HG02981 (cell line): ENCODE data around the gene TMEM107.
A peak's percentile ranks its signal among the peaks of the same experiment; 100 is the strongest.

Experiments used
- ATAC-seq: cut with Tn5 transposase; IDR thresholded peaks from one replicate; pipeline ENCODE4 v1.9.1; 2021; ENCODE audit warnings: mild to moderate bottlenecking, moderate library complexity; ENCODE audit not compliant: unreplicated experiment

The TMEM107 gene

DNA sequence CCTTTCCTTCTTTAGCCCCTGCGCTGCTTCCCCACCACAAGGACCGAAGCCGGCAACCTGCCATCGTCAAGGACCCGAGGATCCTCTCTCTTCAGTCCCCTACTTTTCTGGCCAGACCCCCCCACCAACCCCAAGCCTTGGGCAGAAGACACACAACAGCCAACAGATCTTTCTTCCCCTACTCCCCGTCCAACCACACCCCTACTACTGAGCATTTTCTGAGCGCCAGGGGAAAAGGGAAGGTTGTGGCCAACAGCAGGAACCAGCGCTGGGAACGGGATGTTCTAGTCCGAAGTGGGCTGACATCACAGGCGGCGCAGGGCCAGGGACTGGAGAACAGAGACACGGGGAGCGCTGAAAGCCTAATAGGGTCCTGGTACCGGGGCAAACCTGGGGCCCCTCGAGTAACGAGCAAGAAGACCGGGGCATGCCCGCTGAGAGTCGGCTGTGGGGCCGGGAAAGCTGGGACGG is 24.5 kb downstream of the TMEM107 start:
- ATAC-seq: no peak

DNA sequence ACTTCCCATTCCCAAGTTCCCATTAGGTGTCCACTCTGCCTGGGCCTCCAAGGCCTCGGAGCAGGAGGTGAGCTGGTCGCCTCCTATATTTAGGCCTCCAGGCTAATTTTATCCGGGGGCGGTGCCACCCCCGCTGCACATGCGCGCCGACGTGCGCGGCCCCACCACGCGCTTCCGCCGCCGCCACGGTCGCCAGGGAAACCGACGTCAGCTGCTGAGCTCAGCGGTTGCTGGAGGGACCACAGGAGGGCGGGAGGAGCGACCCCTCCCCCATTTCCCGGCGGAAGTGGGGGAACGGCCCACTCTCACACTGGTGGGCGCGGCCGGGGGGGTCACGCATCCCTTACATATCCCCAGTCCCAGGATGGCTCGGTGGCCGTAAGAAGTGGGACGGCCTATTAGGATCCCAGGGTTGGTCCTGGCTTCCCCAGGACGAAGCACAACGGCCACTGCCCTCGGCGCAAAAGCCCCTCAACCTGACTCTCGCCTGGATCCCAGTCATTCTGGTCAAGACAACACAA is 25.0 kb downstream of the TMEM107 start:
- peak; percentile 39 for ATAC-seq

DNA sequence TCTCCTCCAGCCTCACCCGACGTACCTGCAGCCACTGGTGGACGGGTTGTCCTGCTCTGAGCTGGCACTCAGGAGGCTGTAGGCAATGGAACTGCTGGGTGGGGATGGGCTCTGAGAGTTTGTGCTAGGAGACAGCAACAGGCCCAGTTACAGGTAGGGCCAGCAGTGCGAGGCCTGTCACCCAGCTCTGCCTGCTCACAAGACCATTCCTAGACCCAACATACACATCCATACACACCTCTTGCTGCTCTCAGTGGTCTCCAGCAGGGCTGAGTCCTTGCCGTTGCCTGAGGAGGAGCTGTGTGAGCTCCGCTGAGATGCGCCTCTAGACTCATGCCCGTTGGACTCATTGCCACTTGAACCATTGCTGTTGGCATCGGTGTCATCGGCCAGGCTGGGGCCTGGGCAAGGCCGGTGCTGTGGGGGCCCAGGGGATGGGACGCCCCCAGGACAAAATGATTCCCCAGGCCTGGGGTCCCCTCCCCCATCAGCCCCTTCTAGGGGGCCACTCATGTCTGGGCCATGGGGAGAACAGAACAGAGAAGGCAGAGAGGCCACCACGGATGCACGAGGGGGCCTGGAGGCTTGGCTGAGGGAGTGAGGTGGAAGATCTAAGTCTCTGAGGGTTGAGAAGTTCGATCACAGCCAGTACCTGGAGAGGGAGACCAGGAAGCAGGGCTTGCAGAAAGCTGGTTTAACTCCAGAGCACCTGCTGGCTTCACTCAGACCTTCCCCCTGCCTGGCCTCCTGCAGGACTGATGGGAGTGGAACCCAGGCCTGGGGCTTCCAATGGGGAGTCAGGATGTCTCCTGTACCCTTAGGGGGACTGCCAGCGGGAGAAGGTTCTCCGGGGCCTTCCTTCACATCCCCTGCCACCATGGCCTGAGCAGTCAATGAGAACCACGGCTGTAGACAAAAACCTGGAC is 25.7 kb downstream of the TMEM107 start:
- no peak for ATAC-seq

DNA sequence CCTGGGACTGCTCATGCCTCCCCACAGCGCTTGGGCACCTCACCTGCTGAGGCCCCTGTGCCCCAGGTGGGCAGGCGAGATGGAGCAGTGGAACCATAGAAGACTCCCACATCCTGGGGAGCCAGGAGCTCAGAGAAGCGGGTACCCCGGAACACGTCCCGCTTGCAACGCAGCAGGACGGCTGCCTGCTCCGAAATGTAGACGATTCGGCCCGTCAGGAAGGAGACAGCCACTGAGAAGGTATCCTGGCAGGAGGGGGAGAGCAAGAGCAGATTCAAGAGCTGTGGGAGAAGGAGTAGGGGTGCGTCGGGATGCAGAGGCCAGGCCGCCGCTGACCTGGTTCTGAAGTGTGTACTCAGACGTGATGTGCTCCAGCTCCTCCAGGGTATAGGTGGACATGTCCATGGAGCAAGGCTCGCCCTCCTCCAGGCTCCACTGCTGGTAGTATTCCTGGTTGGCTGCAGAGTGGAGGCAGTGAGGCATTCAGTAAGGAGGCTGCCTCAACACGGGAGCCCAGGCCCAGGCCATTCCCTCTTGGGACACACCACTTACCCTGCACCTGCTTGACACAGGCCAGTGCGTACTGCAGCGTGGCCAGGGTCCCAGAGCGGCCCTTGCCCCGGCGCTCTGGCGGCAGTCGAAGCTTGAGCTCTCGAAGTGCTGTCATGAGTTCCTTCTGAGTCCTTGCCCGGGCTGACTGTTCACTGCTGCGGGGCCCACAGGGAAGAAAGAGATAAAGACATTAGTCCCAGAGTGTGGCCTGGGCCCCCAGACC is 26.6 kb downstream of the TMEM107 start:
- no peak for ATAC-seq

DNA sequence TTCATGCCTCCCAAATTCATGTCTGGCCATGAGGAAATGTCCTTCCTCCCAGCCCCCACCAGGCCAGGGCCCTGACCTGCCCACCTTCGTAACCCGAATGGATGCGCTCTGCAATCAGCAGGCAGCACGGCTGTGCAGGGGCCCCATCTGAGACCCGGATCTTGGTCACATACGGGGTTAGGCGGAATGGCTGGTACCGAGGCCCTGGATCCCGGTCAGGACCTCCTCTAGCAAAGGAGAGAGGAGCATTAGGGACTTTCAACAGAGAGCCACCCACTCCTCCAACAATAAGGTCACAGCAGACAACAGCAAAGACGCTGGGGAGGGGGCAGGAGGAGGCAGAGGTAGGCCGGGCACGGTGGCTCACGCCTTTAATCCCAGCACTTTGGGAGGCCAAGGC is 27.6 kb downstream of the TMEM107 start:
- ATAC-seq: no peak

DNA sequence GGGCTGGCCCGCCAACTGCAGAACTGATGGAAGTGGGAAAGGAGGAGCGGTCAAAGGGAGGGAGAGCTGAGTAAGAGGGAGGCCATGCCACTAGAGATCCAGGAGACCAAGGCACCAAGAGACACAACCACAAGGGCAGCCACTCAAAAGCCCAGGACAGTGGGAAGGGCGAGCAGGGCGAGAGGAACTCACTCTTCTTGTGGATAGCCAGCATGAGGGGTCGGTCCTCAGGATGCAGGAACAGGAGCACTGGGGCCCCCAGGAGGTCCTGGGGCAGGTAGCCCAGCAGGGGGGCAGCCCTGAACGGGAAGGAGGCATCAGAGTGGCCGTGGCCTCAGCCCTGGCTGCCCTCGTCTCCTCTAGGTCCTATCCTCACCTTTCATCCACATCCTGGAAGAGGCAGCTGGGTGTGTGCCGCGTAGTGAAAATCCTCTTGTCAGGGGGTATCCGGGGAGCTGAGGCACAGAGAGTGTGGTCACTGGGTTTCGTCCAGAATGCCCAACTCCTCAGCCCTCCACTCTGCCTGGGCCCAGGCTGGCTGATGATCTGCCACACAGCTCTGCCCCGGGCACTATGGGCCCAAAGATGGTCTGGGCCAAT is 28.3 kb downstream of the TMEM107 start:
- ATAC-seq: no peak

DNA sequence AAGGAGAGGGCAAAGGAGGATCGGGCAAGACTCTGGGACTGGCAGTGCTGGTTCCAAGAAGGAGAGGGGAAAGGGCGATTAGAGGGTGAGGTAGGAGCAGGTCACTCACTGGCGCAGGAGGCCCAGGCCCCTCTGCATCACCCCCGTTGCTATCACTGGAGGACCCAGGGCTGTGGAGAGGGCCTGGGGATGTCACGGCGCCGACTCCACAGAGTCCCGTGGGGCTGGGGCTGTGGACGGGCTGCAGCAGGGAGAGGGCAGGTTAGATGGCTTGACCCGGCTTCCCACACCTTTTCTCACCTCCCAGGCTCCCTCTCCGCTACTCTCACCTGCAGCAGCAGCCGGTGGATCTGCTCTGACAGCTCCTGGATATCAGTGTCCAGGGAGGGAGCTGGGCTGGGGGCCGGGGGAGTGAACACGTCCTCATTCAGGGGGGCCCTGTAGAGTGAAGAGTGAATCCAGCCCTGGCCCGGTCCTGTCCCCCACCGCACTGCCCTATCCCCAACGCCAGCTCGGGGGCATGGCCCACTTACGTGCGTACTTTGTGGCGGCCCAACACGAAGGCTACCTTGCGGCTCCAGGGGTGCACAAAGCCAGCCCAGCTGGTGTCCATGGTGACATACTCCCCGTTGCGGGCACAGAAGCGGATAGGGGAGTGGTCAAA is 28.9 kb downstream of the TMEM107 start:
- ATAC-seq: no peak

DNA sequence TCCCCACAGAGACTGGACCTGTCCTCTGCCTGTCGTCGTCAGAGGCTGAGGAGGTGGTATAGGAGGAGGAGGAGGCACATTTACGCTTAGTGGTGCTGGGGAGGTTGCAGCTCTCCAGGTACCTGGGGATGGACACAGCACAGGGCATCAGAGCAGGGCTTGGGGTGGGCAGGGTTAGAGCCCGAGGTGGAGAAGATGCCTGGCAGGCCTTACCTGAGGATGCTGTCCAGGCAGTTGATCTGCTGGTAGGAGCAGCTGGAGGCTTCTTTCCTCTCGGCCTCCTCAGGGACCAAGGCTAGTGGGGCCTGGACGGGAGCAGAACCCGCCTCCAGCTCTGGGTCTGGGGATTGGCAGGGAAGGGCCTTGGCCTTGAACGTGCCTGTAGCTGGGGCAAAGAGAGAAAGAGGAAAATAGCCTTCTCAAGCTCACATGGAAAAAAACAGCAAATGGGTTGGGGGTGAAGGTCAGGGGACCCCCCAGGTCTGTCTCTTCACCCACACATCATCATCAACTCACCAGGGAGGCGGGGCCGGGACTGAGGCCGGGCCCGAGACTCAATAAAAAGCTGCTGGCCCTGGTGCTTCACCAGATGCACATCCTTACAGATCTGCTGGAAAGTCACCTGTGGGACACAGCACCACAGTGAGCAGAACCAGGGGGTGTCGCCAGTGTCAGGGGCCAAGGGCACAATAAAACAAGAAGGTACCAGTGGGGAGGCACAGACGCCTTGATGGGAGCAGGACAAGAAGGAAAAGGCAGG is 29.6 kb downstream of the TMEM107 start:
- ATAC-seq: no peak

DNA sequence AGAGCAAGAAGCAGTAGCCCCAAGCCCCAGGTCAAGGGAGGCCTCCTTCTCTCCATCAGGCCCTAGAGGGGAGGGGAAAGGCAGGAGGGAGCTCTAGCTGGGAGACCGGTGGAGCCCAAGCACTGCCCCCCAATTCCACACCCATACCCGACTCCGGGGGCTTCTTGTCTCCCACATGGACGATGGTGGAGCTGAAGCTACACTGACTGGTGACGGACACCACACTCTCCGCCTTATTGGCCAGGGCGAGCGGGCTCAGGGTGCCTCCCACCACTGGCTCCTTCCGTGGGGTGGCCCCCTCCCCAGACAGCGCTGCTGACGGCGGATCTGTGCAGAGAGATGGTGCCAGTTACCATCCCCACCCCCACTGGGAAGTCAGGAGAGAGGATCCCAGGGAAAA is 30.4 kb downstream of the TMEM107 start:
- no peak for ATAC-seq

DNA sequence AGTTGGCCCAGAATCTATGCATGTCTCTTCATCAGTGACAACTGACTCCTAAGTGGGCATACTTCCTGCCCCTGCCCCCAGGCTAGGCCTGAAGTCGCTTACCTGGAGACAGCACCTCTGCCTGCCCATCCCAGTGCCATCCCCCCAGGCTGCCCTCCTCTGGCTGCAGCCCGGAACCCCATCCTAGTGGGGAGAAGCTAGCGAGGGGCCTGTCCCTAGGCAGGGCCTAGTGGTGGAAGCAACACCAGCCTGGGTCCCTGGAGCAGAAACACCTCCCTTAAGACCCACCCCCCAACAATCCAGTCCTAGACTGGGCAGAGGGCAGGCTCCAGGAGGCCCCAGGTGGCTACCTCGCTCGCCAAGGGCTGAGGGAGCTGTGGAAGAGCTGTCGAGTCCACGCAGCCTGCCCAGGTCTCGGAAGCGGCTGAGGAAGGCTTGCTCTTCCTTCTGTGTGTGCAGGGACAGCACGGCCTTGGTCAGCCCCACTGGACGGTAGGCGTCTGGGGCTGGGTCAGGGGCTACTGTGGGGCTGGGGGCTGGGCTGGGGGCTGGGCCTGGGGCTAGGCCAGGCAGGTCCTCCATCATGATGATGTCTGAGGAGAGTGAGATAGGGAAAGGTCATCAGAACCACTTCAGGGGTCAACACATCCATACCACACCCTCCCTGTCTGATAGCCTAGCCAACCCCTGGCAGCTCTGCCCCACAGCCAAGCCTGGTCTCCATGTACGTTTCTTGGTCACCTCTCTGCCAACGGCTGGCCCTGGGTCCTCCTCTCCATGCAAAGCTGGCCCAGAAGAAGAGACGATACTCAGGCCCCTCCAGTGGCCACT is 31.6 kb downstream of the TMEM107 start:
- no peak for ATAC-seq

DNA sequence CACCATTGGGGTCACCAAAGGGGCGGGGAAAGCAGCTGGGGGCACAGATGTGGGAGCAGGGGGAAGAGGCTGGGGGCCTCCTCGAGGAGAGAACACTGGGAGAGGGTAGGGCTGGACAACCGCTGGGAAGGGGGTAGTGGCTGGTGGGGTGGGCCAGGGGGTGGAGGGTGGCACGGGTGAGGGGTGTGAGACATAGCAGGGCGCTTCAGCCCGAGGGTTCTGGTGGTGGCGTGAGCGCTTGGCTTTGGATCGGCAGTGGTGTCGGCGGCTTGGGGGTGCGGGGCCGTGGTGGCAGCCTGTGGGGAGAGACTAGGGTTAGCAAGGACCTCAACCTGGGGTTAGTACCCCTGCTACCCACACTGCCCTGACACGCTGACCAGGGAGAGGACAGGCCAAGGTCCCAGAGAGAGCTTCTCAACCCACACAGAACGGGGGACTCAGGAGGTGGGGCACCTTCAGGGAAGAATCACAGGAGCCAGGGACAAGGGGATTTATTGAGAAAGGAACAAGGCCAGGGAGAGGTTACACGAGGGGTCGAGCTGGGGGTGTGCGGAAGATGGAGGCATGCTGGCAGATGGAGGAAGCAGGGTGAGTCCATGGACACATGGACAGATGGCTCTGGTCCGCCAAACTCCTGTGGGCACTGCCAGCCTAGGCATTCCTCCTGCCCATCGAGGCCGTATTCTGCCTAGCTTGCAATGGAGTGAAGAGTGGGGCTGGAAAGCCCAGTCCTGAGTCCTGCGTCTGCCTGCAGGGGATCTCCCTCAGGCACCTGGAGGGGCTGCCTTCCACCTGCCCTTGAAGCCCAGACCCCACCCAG is 32.4 kb downstream of the TMEM107 start:
- no peak for ATAC-seq

DNA sequence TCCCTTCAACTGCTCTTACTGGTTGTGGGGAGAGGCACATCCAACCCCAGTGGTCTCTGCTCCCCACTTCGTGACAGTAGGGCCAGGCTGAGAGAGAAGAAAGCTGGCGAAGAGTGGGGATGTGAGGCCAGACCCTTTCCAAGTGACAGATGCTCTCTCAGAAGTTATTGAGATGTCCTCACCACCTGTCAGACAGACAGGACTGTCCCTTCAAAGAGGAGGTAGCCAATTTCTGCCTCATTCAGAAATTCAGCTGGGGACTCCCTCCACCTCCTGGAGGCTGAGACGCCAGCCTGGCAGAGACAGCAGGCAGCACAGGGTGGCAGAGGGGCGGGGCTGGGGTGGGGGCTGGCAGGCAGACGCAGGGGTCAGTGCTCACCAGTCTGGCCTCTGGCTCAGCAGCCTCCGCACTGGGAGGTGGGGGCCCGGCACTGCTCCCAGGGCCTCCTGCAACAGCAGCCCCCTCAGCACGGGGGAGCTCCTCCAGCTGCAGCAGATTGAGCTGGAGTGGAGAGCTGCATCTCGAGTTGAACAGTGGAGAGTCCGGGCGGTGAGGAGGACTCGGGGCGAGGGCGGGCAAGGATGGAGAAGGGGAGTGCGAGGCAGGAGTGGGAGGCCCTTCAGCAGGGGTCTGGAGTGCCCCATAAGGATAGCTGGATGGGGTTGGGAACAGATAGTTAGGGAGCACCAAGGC is 33.1 kb downstream of the TMEM107 start:
- no peak for ATAC-seq

DNA sequence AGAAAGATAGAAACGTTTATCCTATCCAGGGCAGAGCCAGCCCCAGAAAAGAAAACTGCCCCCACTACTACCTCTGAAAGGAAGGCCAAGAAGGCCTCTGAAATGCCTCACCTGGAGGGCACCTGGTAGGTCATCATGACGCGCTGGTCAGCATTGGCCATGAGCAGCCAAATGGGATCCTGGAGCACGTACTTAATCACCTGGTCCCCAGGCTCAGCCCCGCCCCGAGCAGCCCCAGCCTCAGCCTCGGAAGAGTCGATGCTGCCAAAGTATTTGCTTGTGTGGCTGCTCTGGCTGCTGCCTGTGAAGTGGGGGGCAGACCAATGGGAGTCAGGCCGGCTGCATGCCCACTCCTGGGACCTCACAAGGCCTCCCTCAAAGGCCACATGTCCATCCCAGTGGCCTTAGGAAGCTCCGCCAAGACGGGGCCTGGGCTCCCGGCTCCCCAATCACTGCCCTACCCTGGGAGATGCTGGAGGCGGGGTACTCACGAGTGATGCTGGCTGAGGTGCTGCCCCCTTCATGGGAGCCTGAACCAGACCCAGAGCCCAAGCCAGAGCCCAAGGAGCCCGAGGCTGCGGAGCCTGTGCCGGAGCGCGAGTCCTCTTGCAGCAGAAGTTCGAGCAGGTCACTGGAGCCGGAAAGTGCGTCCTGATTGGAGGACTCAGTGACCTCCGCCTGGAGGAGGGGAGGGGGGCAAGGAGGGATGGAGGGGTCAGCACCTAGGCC is 33.9 kb downstream of the TMEM107 start:
- ATAC-seq: no peak

DNA sequence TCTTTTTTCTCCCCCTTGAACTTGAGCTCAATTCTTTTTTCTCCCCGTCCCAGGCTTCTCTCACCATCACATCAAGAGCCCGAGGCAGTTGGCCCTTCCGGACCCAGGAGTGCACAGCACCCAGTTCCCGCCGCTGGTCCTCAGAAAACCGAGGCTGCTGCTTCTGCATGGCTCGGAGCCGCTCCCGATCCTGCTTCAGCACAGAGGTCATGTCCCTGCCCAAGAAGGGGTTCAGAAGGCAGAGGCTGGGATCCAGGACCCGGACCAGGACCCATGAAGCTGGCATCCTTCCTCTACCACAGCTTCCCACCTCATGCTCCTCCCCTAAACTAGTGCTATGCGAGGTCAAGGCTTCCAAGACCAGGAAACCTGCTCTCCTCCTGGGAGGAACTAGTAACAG is 34.4 kb downstream of the TMEM107 start:
- no peak for ATAC-seq

DNA sequence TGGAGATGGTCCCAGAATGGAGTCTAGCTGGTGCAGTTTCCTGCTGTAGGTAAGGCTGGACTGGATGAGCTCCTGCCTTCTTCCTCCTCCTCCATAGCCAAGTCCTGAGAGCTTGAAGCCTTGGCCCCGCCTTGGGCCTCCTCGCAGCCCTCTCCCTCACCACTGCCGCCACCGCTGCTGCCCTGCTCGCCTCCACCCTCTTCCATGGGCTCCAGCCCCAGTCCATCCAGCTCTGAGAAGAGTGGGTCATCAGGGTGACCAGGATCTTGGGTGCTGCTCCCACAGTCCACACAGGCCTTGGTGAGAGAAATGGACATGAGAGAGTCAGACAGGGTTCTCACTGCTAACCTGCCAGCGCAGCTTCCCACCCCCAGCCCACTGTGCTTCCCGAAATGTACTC is 35.1 kb downstream of the TMEM107 start:
- no peak for ATAC-seq

DNA sequence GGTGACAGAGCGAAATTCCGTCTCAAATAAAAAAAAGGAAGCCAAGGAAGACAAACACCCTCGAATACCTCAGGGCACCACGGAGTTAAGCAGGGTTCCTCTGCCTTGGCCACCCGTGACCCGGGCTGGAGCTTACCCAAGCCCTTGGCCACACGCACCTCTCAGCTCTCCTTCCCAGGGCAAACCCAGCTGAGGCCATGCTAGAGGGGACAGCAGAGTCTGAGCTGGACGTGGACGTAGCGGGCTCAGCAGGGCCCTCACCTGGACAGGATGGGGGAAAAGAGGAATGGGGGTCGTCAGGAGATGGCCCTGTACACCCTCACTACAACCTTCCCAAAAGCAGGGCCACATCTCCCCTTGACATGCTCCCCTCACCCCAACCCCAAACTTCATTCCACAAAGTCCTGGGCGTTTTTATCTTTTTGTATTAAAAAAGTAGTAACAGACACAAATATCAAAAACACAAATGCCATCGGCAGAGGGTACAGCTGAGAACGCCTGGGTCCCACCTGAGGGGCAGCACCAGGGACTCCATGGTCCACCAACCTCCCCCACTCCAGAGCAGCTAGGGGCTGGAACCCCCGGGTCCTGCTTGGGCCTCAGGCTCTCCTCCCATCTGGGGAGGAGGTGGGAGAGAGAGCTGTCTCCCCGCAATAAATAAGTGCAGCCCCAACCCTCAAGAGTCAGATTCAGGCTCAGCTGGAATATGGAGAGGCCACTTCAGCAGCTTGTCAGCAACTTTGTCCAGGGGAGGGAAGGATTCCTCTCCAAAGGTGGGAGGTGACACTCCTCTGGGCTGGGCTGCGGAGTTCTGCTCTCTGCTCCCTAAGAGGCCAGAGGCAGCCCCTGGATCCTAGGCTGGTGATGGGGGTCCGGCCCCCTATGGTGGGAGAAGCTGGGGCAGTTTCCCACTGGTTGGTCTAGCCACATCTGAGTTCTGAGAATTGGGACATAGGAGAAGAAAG is 35.8 kb downstream of the TMEM107 start:
- ATAC-seq: no peak
